AG04449 (cell line): Measurements from ENCODE around the gene PTPRO.

Experiments
- CTCF ChIA-PET: fragments of 350-600 bp; formaldehyde crosslinking; extraction: SDS; loops from one replicate; lab custom pipeline; 2021; ENCODE audit warnings: antibody characterized with exemption; lab: Yijun Ruan, JAX
- POLR2A ChIA-PET: fragments of 400-600, 350-600 bp; formaldehyde crosslinking; extraction: SDS; loops from one replicate; lab custom pipeline; 2020; ENCODE audit warnings: antibody characterized with exemption, inconsistent platforms; lab: Yijun Ruan, JAX
- DNase-seq: peaks from one replicate; pipeline ENCODE4 v3.0.0-alpha.2; 2010; ENCODE audit warnings: low read depth, low spot score
- H3K4me3 ChIP-seq: 2 replicates; pipeline ENCODE4 v1.5.1; 2011; ENCODE audit warnings: low read depth, mild to moderate bottlenecking, control low read depth, low read length
- TF ChIP-seq, protein P1 (sequence below): IDR thresholded peaks from one replicate; pipeline ENCODE4 v1.5.1; 2011; ENCODE audit warnings: mild to moderate bottlenecking, moderate library complexity, low read length, control low read depth, inconsistent platforms; ENCODE audit not compliant: insufficient read depth; ENCODE audit errors: missing control alignments

PTPRO gene

GRCh38 chr12:15435597-15435996 is 113.3 kb downstream of the PTPRO start:
- DNase-seq, result no peak
- no peak overlapping the region for H3K4me3 ChIP-seq
- POLR2A ChIA-PET, result no interaction called here
- TF ChIP-seq, protein P1, sequence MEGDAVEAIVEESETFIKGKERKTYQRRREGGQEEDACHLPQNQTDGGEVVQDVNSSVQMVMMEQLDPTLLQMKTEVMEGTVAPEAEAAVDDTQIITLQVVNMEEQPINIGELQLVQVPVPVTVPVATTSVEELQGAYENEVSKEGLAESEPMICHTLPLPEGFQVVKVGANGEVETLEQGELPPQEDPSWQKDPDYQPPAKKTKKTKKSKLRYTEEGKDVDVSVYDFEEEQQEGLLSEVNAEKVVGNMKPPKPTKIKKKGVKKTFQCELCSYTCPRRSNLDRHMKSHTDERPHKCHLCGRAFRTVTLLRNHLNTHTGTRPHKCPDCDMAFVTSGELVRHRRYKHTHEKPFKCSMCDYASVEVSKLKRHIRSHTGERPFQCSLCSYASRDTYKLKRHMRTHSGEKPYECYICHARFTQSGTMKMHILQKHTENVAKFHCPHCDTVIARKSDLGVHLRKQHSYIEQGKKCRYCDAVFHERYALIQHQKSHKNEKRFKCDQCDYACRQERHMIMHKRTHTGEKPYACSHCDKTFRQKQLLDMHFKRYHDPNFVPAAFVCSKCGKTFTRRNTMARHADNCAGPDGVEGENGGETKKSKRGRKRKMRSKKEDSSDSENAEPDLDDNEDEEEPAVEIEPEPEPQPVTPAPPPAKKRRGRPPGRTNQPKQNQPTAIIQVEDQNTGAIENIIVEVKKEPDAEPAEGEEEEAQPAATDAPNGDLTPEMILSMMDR, result no peak
- CTCF ChIA-PET, result no interaction called here

DNA sequence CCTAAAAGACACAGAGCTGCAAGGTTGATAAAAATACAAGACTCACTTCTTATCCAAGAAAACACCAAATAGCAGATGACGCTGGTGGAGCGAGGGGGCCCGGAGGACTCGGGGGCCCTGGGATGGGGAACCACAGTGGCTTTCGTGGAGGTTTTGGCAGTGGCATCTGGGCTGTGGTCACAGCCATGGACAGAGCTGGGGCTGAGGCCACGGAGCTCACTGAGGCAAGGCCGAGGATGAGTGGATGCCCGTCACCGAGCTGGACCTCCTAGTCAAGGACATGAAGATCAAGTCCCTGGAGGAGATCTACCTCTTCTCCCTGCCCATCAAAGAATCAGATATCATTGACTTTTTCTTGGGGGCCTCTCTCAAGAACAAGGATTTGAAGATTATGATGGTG is 117.2 kb downstream of the PTPRO start:
- ChIA-PET POLR2A (no interaction called here), CTCF (no interaction called here)
- no peak for DNase-seq
- H3K4me3 ChIP-seq, result no peak overlapping the region
- TF ChIP-seq, protein P1, result no peak

GRCh38 chr12:15443050-15443449 is 120.7 kb downstream of the PTPRO start:
- ChIA-PET POLR2A (no interaction called here), CTCF (no interaction called here)
- H3K4me3 ChIP-seq, result no peak overlapping the region
- TF ChIP-seq, protein P1, result no peak
- no peak for DNase-seq

GRCh38 chr12:15443611-15444010 is 121.3 kb downstream of the PTPRO start:
- H3K4me3 ChIP-seq, result no peak overlapping the region
- DNase-seq, result no peak
- TF ChIP-seq, protein P1, result no peak
- ChIA-PET POLR2A (no interaction called here), CTCF (no interaction called here)

GRCh38 chr12:15444523-15444922 is 122.2 kb downstream of the PTPRO start:
- CTCF ChIA-PET, result no interaction called here
- no peak overlapping the region for H3K4me3 ChIP-seq
- DNase-seq, result no peak
- POLR2A ChIA-PET, result no interaction called here
- TF ChIP-seq, protein P1, result no peak

DNA sequence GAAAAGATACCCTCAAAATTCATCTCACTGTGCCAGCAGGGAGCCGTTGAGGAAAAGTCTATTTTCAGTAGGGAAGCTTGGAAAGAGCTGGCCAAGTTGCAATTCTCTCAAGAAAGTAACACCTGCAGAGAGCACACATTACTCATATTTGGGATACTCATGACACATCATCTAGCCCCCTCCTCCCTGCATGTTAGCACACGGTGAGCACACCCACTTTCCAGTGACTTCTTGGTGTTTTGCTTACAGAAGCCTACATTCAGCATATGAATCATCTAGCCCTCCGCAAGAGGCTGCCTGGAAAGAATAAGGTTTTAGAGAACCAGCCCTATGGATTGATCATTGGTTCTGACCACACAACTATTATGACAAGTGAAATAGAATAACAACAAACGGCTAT is 124.5 kb downstream of the PTPRO start:
- POLR2A ChIA-PET, result no interaction called here
- CTCF ChIA-PET, result no interaction called here
- no peak overlapping the region for H3K4me3 ChIP-seq
- DNase-seq, result no peak
- TF ChIP-seq, protein P1, result no peak

DNA sequence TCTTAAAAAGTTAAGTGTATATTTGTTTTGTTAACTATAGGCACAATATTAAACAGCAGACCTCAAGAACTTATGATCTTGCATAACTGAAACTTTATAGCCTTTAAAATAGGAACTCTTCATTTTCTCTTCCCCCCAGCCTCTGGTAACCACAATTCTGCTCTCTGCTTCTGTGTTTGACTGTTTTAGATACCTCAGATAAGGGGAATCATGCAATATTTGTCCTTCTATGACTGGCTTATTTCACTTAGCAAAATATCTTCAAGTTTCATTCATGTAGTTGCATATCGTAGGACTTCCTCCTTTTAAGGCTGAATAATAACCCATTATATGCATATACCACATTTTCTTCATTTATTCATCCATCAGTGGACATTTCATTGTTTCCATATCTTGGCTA is 131.3 kb downstream of the PTPRO start:
- TF ChIP-seq, protein P1, result no peak
- ChIA-PET CTCF (no interaction called here), POLR2A (no interaction called here)
- H3K4me3 ChIP-seq, result no peak overlapping the region
- DNase-seq, result no peak
